Stimulated activated CD4-positive, alpha-beta T cell treated with anti-CD3 and anti-CD28 coated beads, Interleukin-1b, Interleukin-23, amount 100 ng/mL, for 1 hour (primary cell): ENCODE measurements around the gene KCNIP3.
"Not testable (repeated sequence)": the region's sequence is repeated elsewhere in the genome, so short reads cannot be mapped to it uniquely, and the experiment has no call there.

Experiments
- DNase-seq, 2 donors: peaks; one replicate each; pipeline ENCODE4 v3.0.0-alpha.2; 2020; ENCODE audit warnings: low read depth in 2 of 2

KCNIP3 gene

DNA sequence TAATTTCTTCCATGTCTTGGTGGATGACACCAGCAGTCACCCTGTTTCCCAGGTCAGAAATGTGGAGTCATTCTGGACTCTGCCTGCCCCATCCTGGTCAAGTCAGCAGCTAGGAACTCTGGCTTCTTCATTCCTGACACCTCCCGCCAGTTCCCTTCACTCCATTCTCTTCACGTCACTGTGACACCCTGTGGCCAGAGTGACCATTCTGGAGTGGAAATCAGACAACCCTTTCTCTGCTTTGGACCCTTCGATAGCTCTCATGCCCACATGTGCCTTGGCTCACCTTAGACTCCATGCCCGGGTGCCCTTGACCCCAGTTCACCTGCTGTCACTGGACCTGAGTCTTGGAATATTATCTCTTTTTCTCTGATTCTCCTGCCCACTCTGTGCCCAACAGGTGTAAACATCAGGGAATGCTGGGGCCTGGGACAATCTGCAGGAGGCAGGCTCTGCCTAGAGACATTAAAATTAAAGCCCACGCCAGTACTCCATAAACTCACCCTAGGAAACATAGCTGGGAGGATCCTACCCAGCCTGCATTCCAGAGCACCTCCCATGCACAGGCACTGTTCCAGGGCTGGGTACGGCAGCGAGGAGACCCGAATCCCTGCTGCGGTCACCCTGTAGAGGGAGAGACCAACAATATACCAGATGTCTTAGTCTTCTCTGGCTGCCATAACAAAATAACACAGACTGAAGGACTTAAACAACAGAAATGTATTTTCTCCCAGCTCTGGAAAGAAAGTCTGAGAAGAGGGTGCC, 64.3 kb downstream of the KCNIP3 start:
- DNase-seq = no peak

DNA sequence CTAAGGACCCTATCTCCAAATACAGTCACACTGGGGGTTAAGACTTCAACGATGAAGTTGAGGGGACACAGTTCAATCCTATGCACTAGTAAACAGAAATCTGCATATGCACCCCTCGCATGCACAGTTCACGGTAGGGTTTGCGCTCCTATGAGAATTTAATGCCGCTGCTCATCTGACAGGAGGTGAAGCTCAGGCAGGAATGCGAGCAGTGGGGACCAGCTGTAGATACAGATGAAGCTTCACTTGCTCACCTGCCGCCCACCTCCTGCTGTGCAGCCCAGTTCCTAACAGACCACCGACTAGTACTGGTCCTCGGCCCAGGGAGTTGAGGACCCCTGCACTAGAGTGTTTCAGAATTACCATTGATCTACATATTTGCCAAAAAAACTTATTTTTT, 65.3 kb downstream of the KCNIP3 start:
- no peak for DNase-seq

DNA sequence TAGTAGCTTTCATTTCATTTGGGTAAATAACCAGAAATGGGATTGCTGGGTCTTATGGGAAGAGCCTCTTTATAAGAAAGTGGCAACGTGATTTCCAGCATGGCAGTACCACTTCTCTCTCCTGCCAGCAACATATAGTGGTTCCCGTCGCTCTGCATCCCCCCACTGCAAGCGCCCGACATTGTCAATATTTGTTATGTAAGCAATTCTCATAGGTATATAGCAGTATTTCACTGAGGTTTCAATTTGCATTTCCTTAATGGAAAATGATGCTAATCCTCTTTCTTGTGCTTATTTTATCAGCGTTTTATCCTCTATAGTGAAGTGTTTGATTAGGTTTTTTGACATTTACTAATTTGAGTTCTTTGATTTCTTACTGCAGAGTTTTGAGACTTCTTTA, 69.4 kb downstream of the KCNIP3 start:
- no peak for DNase-seq

DNA sequence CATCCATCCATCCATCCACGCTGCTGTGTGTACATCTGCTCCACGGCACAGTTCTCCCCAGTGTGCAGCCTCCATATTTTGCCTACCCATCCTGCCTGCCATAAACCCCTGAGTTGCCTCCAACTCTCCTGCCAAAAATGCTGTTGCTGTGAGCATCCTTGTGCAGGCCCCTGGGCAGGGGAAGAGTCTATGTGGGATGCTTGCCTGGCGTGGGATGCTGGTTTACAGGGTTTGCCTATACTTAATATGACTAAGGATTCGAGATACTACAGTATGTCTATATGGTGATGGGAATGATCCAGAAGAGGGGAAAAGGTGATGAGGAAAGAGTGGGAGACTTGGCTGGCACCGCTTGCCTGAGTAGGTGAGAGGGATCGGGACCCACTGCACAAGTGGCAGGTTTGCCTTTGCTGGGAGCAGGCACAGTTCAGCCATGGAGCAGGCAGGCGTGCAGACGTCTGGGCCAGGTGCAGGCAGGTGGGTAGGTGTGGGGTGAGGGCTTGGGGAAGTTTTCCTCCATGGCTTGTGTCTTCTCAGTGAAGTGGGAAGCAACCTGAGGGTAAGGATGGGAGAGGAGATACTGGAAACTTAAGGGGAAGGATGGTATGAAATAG, 75.2 kb downstream of the KCNIP3 start:
- DNase-seq = no peak

DNA sequence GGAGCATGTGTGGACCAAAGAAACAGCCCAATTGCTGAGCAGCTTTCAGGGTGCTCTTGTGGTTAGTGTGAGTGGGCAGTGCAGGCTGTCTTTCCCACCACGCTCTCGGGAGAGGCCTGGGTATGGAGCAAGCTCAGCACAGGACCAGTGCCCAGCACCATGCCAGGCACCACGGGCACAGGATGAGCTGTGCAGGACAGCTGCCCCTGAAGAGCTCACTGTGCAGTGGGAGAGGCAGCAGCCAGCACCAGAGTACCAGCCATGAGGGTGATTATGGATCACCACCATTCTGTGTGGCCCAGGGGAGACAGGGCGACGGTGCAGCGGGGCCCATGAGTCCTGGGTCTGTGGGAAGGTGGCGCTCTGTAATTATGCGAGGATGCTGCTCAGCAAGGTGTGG, 75.7 kb downstream of the KCNIP3 start:
- DNase-seq = no peak

DNA sequence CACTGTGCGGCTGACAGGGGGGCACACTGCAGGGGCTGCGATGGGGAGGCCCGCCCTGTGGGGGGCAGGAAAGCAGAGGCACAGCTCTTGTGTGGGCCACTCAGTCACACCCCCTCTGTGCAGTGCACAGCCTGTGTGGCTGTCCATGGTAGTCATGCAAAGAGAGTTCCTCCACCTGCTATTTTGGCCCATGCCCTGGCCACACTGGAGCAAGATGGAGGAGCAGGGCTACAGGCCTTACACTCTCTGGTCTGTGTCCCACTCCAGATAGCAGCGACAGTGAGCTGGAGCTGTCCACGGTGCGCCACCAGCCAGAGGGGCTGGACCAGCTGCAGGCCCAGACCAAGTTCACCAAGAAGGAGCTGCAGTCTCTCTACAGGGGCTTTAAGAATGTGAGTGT, 76.9 kb downstream of the KCNIP3 start:
- DNase-seq = no peak

DNA sequence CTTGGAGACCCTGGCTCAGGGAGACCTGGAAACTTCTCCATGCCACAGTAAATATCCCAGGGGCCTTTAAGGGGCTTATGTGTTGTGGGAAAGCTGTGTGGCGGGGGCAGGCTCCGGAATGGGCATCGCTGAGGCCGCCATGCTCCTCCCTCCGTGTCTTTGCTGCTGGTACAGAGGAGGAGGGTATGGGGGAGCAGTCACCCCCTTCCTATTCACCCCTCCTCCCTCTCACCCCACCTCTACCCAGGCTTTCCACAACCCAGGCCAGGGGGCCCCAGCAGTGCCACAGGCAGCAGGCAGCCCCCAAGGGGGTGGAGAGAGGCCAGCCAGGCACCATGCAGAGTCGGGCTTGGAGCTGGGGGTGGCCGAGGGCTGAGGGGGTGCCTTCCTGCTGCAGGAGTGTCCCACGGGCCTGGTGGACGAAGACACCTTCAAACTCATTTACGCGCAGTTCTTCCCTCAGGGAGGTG, 77.3 kb downstream of the KCNIP3 start:
- no peak for DNase-seq

DNA sequence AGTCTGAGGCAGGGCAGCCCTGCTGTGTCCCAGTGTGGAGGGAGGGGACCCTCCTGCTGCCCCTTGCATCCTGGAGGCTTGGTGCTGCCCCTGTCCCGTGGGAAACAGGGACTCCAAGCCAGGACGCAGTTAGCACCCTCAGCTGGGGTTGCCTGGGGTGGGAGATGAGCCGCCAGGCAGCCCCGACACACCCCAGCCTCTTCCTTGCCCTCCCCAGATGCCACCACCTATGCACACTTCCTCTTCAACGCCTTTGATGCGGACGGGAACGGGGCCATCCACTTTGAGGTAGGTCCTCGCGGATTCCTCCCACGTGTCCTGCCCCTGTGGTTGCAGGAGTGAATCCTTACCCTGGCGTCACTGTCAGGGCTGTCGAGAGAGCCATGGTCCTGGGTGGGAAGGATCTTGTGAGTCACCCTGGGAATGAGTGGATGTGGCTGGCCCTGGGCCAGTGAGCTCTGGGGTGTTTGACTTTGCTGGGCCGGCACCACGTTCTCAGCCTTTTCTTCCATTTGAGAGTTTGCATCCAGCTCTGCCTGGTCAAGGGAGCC, 77.8 kb downstream of the KCNIP3 start:
- DNase-seq = no peak

DNA sequence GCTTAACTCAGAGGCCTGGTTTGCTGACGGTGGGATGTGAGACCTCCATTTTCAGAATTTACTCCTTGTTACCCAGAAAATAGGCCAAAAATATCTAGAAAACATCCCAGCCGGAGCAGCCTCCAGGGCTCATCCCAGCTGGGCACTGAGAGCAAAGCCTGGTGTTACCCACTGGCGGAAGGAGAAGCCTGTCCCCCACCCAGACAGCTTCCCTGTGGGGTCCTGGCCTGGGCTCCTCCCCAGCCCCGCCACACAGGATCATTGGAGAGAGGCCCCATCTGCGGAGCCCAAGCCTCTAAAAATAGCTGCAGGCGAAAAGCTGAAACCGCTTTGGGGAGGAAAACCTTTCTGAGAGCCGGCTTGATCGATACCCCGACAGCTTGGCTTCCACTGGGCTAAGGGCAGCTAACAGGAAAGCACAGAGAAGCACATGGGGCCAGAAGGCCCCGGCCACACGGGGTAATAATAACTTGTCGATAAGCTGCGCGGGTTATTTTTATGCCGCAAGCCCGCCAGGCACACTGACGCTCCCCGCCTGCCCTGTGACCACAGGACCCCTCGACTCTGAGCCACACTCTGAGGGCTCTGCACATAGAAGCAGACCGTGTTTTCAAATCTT, 78.5 kb downstream of the KCNIP3 start:
- DNase-seq = no peak

DNA sequence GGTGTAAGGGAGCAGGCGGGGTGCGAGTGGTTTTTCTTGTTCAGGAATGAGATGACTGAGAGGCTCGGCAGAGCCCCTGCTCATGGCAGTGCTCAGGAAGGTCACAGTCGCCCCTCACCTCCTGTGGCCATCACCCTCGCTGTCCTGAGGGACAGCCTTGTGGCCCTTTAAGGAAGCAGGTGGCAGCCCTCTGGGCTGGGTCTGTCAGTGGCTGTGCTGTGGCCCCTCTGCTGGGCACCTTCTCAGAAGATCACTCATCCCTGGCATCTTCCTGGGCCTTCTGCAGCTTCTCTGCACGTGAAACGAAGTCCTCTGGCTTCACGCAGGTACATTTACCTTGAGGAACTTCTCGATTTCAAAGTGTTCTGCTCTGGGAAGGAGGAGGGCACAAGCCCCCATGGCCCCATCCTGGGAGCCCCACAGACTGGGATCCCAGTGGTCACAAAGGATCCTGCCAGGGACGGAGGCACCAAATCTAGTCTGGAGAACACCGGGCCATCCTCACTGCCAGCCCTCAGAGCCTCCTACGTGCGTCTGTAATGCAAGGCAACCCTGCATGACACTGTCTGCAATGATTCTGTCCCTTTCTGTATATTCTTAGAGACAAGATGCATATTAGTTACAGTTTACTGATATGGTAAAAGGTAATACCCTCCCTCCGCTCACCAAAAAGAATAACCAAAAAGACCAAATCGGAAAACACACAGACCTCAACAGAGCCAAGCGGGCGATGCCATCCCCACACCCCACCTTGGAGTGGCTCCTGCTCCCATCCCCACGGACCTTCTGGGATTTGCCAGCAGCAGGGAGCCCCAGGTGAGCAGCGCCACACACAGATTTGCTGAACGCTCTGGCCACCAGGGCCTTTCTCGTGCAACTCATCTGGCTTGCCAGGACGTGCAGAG, 79.4 kb downstream of the KCNIP3 start:
- no peak for DNase-seq

DNA sequence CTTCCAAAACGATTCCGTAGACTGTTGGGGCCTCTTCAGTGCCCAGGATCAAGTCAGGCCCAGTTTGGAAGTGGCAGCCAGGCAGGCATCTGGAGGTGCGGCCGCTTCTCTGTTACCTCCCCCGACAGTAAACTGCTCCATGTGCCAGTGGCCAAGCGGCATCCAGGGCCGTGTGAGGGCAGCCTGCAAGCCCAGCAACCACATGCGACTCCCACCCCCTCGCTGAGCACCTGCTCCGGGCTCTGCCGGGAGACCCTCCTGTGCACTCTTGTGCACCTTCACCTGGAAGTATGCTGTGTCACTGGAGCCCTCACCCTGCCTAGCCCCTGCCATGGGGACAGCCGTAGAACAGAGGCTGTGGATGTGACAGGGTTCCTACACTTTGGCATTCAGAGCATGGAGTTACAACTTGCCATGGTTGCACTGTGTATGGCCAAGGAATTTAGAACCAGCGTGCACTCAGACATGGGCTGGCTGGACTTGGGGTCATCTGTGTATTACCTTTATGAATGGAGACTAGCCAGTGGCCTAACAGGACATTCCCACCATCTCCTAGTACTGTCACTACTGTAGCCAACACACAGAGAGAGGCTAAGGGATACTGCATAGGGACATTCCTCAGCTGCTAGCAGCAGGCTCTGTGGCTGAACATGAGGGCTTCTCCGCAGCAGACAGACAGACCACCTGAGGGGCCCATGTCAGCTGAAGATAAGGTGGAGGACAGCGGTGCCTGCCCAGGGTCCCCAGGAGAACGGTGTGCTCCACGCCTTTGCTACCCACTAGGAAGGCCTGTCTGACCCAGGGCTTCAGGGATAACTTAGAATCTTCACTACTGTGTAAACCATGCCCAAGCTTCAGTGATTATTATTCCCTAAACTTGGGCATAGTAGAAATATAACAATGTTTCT, 80.3 kb downstream of the KCNIP3 start:
- DNase-seq = no peak

DNA sequence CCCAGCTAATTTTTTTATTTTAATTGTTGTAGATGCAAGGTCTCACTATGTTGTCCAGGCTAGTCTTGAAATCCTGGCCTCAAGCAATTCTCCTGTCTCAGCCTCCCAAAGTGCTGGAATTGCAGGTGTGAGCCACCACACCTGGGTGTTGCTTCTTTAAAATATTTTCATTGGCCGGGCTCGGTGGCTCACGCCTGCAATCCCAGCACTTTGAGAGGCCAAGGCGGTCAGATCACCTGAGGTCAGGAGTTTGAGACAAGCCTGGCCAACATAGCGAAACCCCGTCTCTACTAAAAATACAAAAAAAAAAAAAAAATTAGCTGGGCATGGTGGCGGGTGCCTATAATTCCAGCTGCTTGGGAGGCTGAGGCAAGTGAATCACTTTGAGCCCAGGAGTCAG, 81.1 kb downstream of the KCNIP3 start:
- DNase-seq = not testable (repeated sequence)

DNA sequence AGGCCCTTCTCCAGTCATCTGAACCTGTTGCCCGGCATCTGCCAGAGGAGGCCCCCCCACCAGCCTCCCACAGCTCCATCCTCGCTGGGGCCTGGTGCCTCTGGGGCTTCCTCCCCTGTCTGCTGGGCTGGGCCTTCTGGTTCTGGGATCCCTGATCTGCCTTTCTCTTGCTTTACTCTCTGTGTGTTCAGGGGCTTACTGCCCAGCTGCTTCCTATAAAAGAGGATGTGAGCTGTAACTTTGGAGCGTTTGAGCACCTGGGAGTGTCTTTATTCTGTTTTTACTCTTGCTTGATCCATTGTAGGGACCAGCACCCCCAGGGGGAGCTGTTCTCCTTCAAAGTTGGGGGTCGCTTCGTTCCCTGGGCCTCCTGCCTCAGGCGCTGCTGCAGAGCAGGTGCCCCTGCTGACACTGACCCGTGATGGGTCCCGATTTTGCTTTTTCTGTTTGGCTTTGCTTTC, 82.3 kb downstream of the KCNIP3 start:
- no peak for DNase-seq

DNA sequence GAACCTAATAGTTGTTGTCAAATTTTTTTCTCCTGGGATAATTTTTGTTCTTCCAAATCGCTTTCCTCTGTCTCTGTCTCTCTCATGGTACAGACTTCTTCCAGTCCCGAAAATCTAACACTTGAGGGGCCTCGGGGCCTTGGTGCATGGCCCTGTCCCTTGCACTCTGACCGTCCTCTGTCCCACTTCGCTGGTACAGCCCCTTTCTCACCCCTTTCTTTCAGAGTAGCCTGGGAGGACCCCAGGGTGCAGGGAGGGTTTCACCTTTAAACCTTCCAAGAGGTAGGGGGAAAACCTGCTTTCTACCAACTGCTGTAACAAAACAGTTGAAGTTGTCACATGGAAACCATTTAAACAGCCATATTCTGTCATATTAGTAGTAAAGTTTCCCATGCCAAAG, 83.1 kb downstream of the KCNIP3 start:
- DNase-seq = no peak

DNA sequence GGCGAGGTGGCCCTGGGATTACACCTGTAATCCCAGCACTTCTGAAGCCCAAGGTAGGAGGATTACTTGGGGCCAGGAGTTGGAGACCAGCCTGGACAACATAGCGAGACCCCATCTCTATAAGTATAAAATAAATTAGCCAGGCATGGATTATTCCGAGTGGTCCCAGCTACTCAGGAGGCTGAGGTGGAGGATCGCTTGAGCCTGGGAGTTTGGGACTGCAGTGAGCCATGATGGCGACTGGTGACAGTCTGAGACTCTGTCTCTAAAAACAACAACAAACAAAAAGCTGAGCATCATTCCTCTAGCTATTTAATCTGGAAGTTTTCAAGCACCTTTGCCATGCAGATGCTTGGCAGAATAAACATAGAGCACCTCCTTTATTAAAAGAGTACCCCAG, 83.6 kb downstream of the KCNIP3 start:
- no peak for DNase-seq

DNA sequence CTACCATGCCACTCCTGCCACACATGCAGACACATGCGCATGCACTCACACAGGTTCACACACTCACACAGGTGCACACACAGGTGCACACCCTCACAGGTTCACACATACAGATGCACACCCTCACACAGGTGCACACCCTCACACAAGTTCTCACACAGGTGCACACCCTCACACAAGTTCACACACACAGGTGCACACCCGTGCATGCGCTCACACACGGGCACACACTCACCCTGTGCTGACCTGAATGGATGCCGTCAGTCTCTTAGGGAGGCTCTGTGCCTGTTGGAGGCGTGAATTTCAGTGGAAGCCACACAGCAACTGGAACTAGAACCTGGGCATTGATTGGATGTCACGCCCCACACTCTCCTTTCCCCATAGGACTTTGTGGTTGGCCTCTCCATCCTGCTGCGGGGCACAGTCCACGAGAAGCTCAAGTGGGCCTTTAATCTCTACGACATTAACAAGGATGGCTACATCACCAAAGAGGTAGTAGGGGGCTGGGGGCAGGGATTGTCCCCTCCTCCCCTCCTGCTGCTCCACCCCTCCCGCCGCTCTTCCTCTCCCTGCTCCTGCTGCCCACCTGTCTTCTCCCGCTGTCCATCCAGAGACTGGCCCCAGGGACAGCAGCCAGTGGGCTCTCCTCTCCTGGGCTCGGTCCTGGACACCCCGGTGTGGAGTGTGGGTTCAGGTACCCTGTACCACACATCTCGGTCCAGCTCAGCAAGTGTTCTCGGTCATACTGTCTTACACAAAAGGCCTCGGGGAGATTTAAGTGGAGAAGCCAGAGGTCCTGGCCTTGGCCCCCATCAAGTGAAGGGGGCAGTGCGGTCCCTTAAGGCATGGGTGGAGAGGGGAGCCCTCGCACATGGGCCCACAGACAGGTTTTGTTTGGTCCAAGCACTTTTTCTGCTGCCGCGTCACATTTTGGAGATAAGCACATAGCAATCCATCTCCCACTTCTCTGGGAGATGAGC, 84.4 kb downstream of the KCNIP3 start:
- no peak for DNase-seq

DNA sequence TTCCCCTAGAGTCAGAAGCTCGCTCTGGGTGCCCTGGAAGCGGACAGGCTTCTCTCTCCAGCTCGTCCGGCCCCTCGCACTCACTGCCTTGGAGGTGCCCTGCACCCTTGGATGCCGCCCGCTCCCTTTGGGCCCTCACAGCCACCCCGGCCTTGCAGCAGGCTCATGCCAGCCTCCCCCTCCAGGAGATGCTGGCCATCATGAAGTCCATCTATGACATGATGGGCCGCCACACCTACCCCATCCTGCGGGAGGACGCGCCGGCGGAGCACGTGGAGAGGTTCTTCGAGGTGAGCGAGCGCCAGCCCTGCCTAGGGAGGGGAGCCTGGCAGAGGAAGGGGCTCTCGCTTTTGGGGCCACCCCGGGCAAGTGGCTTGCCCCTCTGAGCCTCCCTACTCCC, 85.0 kb downstream of the KCNIP3 start:
- DNase-seq = no peak

DNA sequence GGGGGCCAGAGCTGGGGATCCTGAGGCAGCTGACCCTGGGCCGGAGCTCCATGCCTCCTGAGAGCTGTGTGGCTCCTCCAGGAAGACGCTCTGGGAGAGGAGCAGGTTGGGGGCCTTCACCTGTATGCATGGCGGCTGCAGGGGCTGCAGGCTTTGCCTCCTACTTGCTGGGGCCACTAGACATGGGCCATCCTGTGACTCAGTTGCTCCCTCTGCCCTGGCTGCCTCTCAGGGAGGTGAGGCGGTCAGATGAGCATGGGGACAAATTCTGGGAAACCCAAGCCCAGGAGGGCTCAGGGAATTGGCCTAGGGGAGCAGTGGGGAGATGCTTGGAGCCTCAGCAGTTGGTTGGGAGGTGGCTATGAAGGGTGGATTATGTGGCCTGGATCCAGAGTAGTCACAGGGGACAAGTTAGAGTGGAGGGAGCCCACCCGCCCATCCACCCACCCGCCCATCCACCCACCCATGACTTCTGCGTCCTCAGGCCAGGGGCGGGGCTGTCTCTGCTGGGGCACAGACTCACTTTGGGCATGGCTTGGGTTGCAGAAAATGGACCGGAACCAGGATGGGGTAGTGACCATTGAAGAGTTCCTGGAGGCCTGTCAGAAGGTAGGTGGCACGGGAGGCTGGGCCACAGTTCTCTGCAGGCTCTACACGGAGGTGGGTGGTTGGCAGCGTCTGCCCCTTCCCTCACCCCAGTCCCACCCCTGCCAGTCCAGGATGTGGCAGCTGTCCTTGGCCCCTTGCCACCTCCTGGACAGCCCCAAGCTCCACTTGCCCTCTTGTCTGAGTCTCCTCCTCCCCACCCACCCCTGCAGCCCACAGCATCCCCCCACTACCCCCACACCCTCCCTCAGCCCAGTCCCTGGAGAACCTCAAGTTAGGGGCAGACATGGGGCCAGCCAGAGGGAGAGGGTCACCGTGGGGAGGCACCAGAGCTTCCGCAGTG, 85.8 kb downstream of the KCNIP3 start:
- no peak for DNase-seq
